Iris pigment epithelial cell (primary cell): ENCODE results near the gene ASAP2.

Experiments
- DNase-seq: peaks from one replicate; pipeline ENCODE4 v3.0.0-alpha.2; 2011; ENCODE audit warnings: low read depth

The ASAP2 gene

DNA sequence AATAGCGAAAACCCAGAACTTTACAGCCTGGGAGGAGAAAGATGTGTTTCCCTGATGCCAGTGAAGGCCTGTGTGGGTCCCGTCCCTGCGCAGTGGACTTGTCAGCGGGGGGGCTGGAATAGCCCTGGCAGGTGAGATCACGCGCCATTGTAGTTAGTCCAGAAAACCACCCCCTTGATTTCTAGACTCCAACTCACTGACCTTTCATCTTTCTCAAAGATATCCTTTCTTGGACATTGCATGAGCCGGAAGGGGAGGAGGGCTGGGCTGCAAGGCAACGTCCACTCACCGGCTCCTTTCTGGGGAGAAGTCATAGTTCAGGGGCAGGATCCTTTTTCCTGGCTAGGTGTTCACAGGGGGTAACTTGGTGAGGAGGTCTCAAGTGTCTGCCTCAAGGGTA is 22.3 kb upstream of the ASAP2 start:
- no peak for DNase-seq

DNA sequence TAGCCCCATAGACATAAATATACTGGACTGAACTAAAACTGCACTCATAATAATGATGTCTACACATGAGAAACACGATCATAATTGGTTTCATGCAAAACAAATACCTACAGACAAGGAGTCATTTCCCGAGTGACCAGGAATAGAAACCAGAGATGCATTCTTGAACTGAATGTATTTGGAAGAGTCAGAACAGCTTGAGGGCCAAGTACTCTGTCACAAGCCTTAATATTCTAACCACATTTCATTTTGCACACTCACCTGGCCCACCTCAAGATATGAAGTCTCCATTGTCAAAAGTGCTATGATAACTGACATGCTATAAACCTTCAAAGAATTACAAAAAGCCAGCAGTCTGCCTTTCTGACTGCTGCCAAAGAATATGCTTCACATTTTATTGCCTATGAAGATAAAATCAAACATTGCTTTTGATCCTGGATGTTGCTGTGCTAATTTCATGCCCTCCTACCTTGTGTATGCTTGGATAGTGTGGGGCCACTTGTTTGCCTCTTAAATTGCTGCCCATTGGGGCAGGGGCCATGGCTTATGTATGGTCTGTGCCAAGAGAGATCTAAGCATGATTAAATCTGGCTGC is 18.9 kb upstream of the ASAP2 start:
- DNase-seq: peak; percentile 36

DNA sequence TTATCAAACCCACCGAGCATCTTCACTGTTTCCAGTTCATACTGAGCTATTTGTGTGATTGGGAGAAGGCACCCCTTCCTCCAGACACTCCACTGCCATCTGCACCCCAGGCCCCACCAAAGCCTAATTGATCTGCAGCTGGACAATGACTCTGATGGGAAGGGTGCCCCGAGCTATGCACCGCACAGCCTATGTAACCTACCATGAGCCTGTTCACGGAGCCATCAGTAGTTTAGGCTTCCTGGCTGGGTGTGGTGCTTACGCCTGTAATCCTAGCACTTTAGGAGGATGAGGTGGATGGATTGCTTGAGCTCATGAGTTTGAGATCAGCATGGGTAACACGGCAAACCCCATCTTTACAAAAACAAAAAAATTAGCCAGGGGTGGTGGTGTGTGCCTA is 17.8 kb upstream of the ASAP2 start:
- no peak for DNase-seq

DNA sequence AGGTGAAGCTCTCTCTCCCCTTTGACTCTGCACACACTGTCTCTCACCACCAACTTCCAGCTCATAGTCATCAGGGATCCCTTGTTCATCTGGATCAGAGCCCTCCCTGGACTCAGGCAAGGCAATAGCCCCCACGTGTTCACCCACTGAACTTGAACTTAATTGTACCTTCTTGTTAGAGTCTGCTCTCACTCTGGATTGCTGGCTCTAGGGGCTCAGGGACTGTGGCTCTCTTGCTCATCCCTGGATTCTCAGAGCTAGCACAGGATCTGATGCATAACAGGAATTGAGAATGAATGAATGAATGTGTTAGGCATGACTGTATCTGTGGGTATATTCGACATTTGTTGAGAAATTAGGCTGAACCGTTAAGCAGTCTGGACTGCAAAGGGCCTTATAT is 16.7 kb upstream of the ASAP2 start:
- DNase-seq: no peak

DNA sequence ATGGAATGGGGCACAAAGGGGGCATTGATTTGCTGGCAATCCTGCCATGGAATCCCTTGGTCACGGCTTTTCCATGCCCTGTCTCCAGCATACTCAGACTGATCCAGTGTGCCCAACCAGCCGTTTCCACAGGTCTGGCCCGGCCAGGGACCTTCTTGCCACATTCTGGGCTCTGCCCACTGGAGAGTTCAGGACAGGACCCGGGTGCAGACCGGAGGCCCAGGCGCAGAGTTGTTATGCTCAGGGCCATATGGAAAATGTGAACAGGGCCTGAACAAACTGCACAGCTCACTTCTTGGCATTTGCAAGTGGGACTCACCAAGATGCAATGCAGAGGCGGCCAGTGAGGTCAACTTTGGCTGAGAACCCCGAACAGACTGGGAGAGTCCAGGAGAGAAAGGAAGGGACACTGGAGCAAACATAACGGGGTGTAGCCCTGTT is 15.6 kb upstream of the ASAP2 start:
- DNase-seq: peak; percentile 96

DNA sequence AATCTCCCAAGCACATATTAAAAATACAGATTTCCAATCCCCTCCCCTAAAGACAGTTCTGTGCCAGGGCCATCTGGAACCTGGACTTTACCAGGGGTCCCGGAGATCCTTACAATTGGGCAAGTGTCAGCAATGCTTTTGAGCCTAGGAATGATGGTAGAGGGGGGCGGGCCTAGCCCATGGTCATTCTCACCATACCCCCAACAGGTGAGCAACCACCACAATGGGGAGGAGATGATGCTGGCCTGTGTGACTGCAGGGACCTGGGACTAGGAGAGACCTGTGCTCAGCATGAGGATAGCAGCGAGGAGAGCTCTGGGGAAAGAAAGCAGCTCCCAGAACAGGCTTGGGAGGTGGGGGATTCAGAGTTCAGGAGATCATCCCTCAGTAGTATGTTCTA is 13.9 kb upstream of the ASAP2 start:
- DNase-seq: no peak

DNA sequence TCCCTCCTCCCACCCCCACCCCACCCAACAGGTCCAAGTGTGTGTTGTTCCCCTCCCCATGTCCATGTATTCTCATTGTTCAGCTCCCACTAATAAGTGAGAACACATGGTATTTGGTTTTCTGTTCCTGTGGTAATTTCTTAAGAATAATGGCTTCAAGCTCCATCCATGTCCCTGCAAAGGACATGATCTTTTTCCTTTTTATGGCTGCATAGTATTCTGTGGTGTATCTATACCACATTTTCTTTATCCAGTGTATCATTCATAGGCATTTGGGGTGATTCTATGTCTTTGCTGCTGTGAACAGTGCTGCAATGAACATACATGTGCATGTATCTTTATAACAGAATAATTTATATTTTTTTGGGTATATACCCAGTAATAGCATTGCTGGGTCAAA is 12.3 kb upstream of the ASAP2 start:
- no peak for DNase-seq

DNA sequence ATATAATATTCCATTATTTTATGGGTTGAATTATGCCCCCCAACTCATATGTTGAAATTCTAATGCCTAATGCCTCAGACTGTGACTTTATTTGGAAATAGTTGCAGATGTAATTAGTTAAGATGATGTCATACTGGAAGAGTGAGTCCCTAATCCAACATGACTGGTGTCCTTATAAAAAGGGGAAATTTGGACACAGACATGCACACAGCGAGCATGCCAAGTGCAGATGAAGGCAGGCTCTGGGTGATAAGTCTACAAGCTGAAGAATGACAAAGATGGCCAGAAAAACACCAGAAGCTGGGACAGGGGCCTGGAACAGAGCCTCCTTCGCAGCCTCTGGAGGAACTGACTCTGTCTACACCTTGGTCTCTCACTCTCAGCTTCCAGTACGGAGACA is 10.0 kb upstream of the ASAP2 start:
- DNase-seq: no peak

DNA sequence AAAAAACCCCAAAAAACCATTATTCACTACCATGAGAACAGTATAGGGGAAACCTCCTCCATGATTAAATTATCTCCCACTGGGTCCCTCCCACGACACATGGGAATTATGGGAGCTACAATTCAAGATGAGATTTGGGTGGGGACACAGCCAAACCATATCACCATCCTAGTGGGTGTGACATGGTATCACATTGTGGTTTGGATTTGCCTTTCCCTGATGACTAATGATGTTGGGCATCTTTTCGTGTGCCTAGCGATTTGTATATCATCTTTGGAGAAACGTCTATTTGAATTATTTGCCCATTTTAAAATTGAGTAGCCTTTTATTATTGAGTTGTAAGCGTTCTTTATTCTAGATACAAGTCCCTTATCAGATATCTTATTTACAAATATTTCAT is 8.7 kb upstream of the ASAP2 start:
- DNase-seq: no peak

DNA sequence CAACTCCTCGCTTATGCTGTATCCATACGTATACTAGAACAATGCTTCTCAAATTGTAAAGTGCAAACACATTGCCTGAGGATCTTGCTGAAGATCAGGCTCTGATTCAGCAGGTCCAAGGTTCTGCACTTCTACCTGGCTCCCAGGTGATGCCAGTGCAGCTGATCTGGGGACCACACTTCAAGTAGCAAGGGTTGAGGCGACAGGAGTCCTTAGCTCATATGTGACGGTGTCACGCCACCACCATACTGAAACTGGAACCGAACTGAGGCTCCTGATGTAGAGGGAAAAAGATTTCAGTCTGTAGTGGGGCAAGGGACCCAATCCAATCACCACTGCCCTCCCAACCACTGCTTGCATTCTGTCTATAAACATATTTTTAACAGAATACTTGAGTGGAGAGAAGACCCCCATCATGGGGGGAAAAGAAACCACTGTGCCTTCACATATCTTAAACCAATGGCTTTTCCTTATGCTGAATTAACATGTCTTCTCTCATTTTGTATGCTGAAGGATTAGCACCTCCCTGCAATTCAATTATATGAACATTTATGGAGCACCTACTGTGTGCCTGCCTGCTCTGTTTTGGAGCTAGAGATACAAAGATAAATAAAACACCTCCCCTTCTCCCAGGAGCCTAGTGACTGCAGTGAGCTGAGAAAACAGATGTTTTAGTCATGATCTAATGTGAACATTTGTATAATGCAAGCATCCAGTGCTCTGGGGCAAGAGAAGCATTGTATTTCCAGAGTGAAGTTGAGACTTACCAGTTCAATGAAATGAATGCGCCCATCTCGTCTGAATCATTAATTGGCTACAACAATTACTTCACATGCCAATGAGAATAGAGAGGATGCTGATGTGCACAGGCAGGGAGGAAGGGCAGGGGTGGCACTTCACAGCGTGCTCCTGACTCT is 6.6 kb upstream of the ASAP2 start:
- DNase-seq: peak; percentile 70

DNA sequence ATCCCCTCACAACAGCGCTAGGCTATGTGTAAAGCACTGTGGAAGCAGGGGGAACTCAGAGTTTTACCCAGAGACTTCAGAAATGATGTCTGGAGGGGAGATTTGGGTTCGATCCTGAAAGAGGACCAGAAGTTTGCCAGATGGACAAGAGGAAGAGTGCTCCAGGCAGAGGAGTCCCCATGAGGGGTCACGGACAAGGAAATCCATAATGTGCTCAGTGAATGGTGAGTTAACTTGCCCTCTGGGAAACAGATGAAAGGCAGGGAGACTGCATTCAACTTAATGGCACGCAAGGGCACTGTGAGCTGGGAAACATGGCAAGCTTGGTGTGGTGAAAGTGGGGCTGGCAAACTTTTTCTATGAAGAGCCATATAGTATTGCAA is 6.0 kb upstream of the ASAP2 start:
- no peak for DNase-seq

DNA sequence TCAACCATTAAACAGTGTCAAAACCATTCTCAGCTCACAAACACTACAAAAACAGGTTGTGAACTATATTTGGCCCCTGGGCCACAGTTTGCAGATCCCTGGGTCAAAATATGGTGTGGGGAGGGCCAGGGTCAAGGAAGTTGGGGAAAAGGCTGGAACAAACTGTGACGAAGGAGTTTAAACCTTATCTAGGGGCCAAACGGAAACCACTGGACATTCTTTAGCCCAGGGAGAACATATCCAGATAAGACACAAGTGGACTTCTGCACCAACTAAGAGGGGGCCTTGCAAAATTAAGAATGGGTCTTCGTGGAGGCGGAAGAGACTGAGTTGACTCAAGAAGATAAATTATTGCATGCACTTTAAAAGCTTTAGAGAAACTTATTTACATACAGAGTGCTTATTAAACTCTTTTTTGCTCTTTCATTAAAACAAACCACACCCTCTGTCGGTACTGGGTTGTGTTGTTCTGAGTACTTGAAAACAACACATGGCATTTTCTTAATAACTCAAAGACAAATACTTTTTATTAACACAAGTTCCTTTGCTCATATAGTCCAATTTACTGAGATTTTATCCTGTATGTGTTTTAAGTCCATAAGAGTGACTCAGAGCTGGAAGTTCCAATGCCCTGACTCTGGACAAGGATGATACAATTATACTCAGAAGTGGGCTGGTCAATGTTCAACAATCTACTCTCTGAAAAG is 5.3 kb upstream of the ASAP2 start:
- peak; percentile 86 for DNase-seq

DNA sequence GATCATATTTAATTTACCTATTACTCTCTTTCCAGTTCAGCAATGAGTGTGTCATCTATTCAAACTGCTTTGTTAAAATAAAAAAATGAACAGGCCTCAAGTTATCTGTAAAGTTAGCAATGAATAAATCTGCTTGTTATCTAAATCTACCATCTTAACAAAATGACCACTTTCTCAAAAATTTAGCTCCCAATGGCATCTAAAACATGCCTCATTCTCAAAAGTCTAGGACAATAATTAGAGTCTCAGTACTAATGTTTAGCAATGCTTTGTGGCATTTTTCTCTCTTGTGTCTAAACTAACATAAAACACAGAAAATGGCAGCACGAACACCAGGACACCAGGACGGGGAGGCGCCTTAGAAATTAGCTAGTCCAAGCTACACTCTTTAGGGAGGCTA is 3.6 kb upstream of the ASAP2 start:
- DNase-seq: no peak

DNA sequence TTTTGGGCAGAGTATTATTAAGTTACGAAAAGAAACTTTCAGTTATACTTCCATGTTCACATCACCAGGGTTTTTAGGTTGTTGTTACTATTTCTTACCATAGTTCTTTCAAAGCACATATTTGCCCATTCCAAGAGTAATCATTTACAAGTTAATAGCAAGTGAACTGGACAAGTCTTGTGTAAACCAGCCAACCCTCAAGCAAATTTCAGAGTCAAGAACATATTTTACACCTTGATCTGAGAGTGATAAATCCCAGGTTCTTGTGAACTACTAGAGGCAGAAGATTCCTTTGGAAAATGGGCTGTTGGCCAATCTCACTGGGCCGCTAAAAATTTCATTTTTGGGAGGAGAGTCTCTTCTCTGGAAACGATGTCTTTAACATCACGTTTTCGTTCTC is 2.7 kb upstream of the ASAP2 start:
- no peak for DNase-seq

DNA sequence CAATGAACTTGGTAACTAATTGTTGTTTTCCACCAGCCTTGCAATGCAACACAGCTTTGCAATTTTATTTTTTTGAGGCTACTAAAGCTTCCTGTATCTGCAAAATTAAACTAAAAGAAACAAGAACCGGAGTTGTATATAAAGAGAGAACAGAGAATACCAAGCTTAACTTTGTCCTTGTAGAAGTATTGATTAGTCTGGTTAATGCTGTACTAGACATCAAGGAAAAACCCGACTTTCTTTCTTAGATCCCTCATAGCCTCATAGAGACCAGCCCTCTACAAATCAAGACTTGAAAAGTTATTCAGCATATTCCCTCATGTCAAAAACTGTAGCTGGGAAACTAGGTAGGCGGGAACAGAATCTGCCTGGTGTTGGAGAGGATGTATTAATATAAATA is 1.7 kb upstream of the ASAP2 start:
- DNase-seq: no peak

DNA sequence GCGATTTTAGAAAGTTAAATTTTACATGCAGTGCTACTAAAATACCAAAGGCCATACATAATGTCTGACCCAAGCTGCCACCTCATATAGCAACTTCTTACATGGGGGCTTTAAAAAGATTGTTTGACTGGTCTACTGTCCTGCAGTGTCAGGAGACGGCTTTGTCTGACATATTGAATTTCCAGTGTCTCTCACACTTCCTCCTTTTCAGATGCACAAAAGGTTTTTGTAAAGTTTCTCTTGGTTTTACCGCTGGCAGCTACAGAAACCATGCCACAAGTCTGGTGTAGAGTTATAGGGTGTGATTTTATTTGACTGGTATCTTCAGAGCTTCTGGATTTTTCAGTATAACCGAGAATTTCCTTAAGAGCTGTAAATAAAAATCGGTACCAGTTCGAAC is 1.1 kb upstream of the ASAP2 start:
- DNase-seq: no peak

DNA sequence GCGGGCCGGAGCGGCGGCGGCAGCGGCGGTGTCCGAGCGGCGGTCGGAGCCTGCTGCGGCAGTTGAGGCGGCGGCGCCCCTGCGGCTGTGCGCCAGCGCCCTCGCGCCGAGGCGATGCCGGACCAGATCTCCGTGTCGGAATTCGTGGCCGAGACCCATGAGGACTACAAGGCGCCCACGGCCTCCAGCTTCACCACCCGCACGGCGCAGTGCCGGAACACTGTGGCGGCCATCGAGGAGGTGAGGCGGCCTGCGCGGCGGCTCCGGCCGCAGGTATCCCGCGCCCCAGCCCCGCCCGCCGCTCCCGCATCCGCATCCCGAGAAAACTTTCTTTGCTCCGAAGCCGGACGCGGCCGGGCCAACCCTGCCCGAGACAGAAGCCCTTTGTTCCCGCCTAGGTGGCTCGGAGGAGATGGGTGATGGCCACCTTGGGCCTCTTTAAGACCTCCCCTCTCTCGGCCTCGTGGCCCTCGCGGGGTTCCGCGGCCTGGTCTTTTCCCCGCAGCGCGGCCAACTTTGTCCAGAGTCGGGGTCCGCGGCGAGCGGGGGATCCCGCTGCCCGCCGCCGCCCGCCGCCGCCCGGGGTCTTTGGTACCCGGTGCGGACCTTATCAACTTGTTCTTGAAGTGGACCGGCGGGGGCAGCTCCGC is 504 bp downstream of the ASAP2 start:
- peak; percentile 37 for DNase-seq

DNA sequence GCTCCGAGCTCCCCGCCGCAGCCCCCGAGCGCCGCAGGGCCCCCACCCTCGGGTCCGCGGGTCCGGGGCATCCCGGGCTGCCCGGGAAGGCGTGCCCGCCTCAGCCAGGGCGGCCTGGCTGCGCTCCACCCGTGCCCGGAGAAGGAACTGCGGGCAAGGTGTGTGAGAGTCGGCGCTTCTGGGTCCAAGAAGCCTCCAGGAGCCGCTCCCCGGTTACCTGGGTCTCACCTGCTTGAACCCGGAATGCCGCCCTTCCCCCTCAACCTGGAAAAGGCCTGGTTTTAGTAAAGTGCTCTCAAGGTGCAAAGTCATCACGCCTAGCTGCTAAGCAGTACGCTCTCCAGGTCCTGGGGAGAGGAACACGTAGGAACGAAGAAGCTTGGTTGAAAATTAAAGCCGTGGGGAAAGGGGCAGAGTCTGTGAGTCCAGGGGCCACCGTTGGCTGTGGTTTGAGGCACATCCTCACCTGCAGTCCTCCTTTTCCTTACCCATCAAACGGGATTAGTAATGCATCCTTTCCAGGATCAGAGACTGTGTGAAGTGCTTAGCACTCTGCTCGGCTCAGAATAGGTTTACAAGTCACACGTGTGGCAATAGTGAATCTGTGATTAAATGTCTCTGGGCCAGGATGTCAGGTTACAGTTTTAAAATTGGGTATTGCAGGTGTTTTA is 1.2 kb downstream of the ASAP2 start:
- peak; percentile 35 for DNase-seq

DNA sequence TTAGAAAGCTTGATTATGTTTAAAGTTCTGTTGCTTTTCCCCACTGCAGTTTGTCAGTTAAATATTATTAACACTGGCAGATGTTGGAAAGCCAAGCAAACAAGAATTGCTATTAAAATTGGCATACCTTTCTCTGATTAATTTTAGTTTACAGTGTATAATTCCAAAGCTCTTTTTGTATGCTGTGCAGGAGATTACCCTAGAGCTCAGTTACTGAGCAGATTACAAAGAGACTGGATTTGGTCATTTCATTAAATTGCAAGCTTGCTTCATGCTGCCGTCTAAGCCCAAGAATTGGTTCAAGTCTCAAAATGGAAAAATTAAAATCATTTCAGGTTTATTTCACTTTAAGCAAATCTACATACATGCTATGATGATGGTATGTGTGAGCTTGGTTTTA is 2.3 kb downstream of the ASAP2 start:
- no peak for DNase-seq

DNA sequence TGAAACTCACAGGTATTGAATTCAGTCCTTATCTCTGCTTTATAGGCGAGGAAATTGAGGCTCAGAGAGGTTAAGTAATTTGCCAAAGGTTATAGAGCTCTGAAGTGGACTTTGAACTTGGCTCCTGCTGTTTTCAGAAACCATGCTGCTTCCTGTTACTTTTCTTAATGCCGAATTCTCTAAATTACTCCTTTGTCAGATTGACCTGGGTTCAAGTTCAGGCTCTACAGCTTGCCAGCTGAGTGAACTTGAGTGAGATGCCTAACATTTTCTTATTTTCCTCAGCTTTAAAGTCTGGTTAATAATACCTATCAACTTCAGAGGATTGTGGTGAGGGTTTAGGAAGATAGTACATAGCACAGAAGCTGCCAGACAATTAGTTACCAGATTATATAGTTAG is 3.4 kb downstream of the ASAP2 start:
- no peak for DNase-seq

DNA sequence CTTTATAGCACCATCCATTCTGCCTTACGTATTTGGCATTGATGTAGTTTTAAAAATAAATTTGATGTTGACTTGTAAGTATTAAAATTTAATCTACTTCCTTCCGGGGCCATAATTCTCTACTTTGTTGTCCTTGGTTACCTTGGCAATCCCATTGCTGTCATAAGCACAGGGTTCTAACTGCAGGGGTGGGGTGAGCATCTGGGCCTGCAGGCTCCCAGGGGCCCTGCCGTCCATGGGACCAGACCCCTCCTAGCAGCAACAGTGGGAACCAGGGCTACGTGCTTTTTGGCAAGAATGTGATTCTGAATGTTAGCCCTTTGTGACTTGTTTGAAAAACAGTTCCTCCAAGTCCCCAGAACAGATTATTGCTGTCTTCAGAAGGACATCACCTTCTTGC is 4.9 kb downstream of the ASAP2 start:
- DNase-seq: no peak

DNA sequence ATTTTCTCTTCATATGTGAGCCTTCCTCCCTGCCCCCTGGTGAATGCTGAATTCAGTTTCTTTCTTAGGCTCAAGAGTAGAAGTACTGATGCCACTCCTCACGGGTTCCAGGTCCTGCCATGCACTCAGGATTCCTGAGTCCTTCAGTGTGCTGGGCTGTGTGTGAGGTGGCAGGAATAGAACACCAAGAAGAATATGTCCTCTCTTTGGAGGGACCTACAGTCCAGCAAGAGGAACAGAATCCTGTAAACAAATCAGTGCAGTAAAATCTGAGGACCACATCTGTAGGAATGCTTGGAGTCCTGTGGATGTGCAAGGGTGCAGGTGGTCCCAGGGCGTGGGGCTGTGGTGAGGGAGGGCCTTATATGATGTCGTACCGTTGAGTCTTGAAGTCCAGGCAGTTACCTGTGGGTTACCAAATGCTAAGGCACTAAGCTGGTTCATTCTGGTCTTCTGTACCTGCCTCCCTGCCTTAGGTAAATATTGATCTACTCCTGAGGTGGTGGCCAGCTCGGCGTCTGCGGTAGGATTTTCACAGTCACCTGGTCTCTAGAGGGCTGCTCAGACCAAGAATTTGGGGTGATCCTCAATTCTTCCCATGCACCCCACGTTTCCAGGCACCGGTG is 5.5 kb downstream of the ASAP2 start:
- no peak for DNase-seq
